HepG2 (cell line): ENCODE measurements around the gene INSIG1. TPM values are rescaled to one million over a fixed set of nuclear protein-coding genes. Genes with fewer than 3 reads are reported as not detected.

Source experiments
- ATAC-seq: fragments of 200-7000 bp; cut with Tn5 transposase; 3 replicates; pipeline ENCODE4 v1.9.1; 2020; ENCODE audit warnings: mild to moderate bottlenecking, moderate library complexity
- BruUV-seq: library from RNA; stranded (reverse); fragments of 400-500 nt; replicated peaks from 2 replicates; lab custom pipeline; 2021; lab: Mats Ljungman, UMichigan
- CTCF ChIA-PET: fragments of 300-600 bp; formaldehyde crosslinking; extraction: SDS; loops from one replicate; lab custom pipeline; 2021; ENCODE audit warnings: low total read pairs, inconsistent platforms, low intra/inter-chr PET ratio; lab: Yijun Ruan, JAX
- POLR2A ChIA-PET: fragments of 350-600 bp; sonication (Branson Sonifier 250); formaldehyde crosslinking; loops from one replicate; lab custom pipeline; 2020; ENCODE audit warnings: antibody characterized with exemption, inconsistent platforms; lab: Yijun Ruan, JAX
- DNase-seq: peaks from one replicate; pipeline ENCODE4 v3.0.0-alpha.2; 2015; ENCODE audit warnings: low spot score
- FAIRE-seq: peaks from 3 replicates; lab custom pipeline; 2011; peaks lifted over from hg19 to GRCh38; lab: Jason Lieb, UNC
- H2AFZ ChIP-seq: one replicate; pipeline ENCODE4 v1.6.1; 2011; ENCODE audit warnings: low read length, inconsistent platforms
- H3K27ac ChIP-seq: fragments of 300-600 bp; 3 replicates; pipeline ENCODE4 v1.8.0; 2011; ENCODE audit warnings: mixed run types, mild to moderate bottlenecking, mixed read lengths, low read length, inconsistent platforms; ENCODE audit not compliant: insufficient read depth; ENCODE audit errors: extremely low read length
- H3K27me3 ChIP-seq, 2 experiments: fragments of 200-600 bp in 1 of 2; 2 replicates in 1 of 2; 3 replicates in 1 of 2; pipeline versions ENCODE4 v1.6.0 to v1.8.0; 2011; ENCODE audit warnings: low read length in 2 of 2, mild to moderate bottlenecking in 2 of 2, moderate library complexity in 2 of 2, inconsistent platforms in 1 of 2; ENCODE audit not compliant: insufficient read depth in 2 of 2, control insufficient read depth in 1 of 2
- H3K36me3 ChIP-seq, 2 experiments: fragments of 200-600 bp in 1 of 2; replicated peaks in 1 of 2; 2 replicates in 1 of 2; 3 replicates in 1 of 2; pipeline versions ENCODE4 v1.5.1 to v1.8.0; 2011; ENCODE audit warnings: low read length in 2 of 2, inconsistent platforms in 1 of 2; ENCODE audit not compliant: insufficient read depth in 2 of 2, control insufficient read depth in 1 of 2
- H3K4me1 ChIP-seq: 2 replicates; pipeline ENCODE4 v1.5.1; 2012; ENCODE audit warnings: low read length, inconsistent platforms; ENCODE audit not compliant: insufficient read depth
- H3K4me2 ChIP-seq: 2 replicates; pipeline ENCODE4 v1.6.0; 2011; ENCODE audit warnings: low read depth, low read length, inconsistent platforms
- H3K4me3 ChIP-seq, 3 experiments: fragments of 200-600 bp in 1 of 3; sonication (generic), shearing (Covaris generic) in 1 of 3; replicated peaks in 1 of 3; 2 replicates each; pipeline ENCODE4 v1.5.1; 2011 to 2016; ENCODE audit warnings: low read length in 3 of 3, inconsistent platforms in 2 of 3, low read depth in 2 of 3, mild to moderate bottlenecking in 2 of 3, control low read depth in 1 of 3, mixed read lengths in 1 of 3; ENCODE audit not compliant: insufficient read depth in 1 of 3
- H3K79me2 ChIP-seq: one replicate; pipeline ENCODE4 v1.6.1; 2011; ENCODE audit warnings: low read length, inconsistent platforms; ENCODE audit not compliant: insufficient read depth
- H3K9ac ChIP-seq: 2 replicates; pipeline ENCODE4 v1.6.0; 2011; ENCODE audit warnings: mild to moderate bottlenecking, low read depth, low read length, inconsistent platforms; ENCODE audit not compliant: insufficient read depth
- H3K9me3 ChIP-seq: 2 replicates; pipeline ENCODE4 v1.5.1; 2012; ENCODE audit warnings: mild to moderate bottlenecking, low read length
- H4K20me1 ChIP-seq: 2 replicates; pipeline ENCODE4 v1.6.0; 2011; ENCODE audit warnings: inconsistent platforms, mild to moderate bottlenecking, low read length, moderate library complexity; ENCODE audit not compliant: insufficient read depth
- AHR ChIP-seq: IDR thresholded peaks from 2 replicates; pipeline ENCODE4 v1.6.1; 2018; ENCODE audit warnings: missing genetic modification reagents, missing compliant biosample characterization
- EP300 ChIP-seq, 3 experiments: sonication (generic) in 1 of 3; formaldehyde crosslinking in 1 of 3; IDR thresholded peaks; 2 replicates each; pipeline versions ENCODE4 v1.5.1 to v1.6.1; 2011 to 2020; ENCODE audit warnings: low read depth in 2 of 3, low read length in 2 of 3, borderline replicate concordance in 1 of 3, improper control_type of control experiment in 1 of 3, mild to moderate bottlenecking in 1 of 3, missing genetic modification reagents in 1 of 3, moderate library complexity in 1 of 3
- HNF1B ChIP-seq: sonication (generic); formaldehyde crosslinking; IDR thresholded peaks from 2 replicates; pipeline ENCODE4 v1.5.1; 2020; ENCODE audit warnings: mild to moderate bottlenecking, moderate library complexity, missing genetic modification reagents
- NFRKB ChIP-seq: fragments of 450-650 bp; IDR thresholded peaks from 2 replicates; pipeline ENCODE4 v1.6.1; 2017
- PHF21A ChIP-seq: sonication (generic); formaldehyde crosslinking; IDR thresholded peaks from 2 replicates; pipeline ENCODE4 v1.5.0; 2020; ENCODE audit warnings: mild to moderate bottlenecking, missing genetic modification reagents
- POLR2G ChIP-seq: fragments of 200-400 bp; formaldehyde crosslinking; IDR thresholded peaks from 2 replicates; pipeline ENCODE4 v1.6.1; 2018; ENCODE audit warnings: mild to moderate bottlenecking, low read depth, low read length, moderate library complexity
- RAD51 ChIP-seq: fragments of 450-650 bp; IDR thresholded peaks from 2 replicates; pipeline ENCODE4 v1.6.1; 2016; ENCODE audit warnings: borderline replicate concordance
- RBAK ChIP-seq: sonication (generic); formaldehyde crosslinking; IDR thresholded peaks from 2 replicates; pipeline ENCODE4 v1.5.1; 2020; ENCODE audit warnings: mild to moderate bottlenecking, missing genetic modification reagents
- RXRA ChIP-seq: sonication (generic); formaldehyde crosslinking; IDR thresholded peaks from 2 replicates; pipeline ENCODE4 v1.5.1; 2020; ENCODE audit warnings: missing genetic modification reagents
- SRSF1 ChIP-seq: fragments of 200-400 bp; formaldehyde crosslinking; optimal IDR thresholded peaks from 2 replicates; pipeline ENCODE3; 2017; ENCODE audit warnings: mild to moderate bottlenecking, low read depth, low read length, moderate library complexity
- ZFP41 ChIP-seq: sonication (generic); formaldehyde crosslinking; IDR thresholded peaks from 2 replicates; pipeline ENCODE4 v1.4.0; 2020; ENCODE audit warnings: mild to moderate bottlenecking, missing genetic modification reagents, borderline replicate concordance
- ZNF460 ChIP-seq: sonication (generic); formaldehyde crosslinking; IDR thresholded peaks from 2 replicates; pipeline ENCODE4 v1.5.1; 2020; ENCODE audit warnings: missing genetic modification reagents, mild to moderate bottlenecking, borderline replicate concordance
- ZNF558 ChIP-seq: sonication (generic); formaldehyde crosslinking; IDR thresholded peaks from 2 replicates; pipeline ENCODE4 v1.9.0; 2022; ENCODE audit warnings: mild to moderate bottlenecking, missing genetic modification reagents, borderline replicate concordance
- ZNF773 ChIP-seq: sonication (generic); formaldehyde crosslinking; IDR thresholded peaks from 2 replicates; pipeline ENCODE4 v1.4.0; 2020; ENCODE audit warnings: missing genetic modification reagents, borderline replicate concordance
- WGBS: methylation state at CpG from one replicate; pipeline ENCODE4 v1.1.6; 2017; ENCODE audit warnings: low lambda C conversion rate; 5-methylcytosine and 5-hydroxymethylcytosine counted together
- in situ Hi-C: cut with HindIII; loops from 2 replicates; pipeline ENCODE4 v1.10.0; 2017; ENCODE audit warnings: low pct_unique_long_range_greater_than_20kb; ENCODE audit not compliant: extremely low pct_ligation_motif_present
- intact Hi-C: fragments of 100-400 bp; cut with micrococcal nuclease; formaldehyde crosslinking; loops from one replicate; pipeline ENCODE4 v1.10.0; 2022; ENCODE audit not compliant: unreplicated experiment
- polyA plus RNA-seq, 8 experiments: library from polyadenylated mRNA; depleted of rRNA in 3 of 8; stranded (reverse) in 7 of 8; unstranded in 1 of 8; fragments of >200 nt; fragmentation: Illumina TruSeq in 4 of 8; extraction: Trizol in 4 of 8; gene quantifications; 2 replicates each; pipeline versions ENCODE4 v1.2.1 to v1.2.3, GENCODE V29; 2011 to 2016; ENCODE audit warnings: low read depth in 4 of 8, missing spikeins in 1 of 8, mixed read lengths in 1 of 8; ENCODE audit not compliant: insufficient read depth in 1 of 8
- total RNA-seq, 5 experiments: library from RNA; depleted of rRNA; stranded (reverse); fragments of >200 nt; fragmentation: Illumina TruSeq; extraction: Trizol; gene quantifications; 2 replicates each; pipeline ENCODE4 v1.2.3, GENCODE V29; 2016; ENCODE audit warnings: low read depth in 1 of 5
- TF ChIP-seq, protein P1 (sequence below): sonication (generic); formaldehyde crosslinking; IDR thresholded peaks from 2 replicates; pipeline ENCODE4 v1.4.0; 2020; ENCODE audit warnings: mild to moderate bottlenecking, missing genetic modification reagents
- TF ChIP-seq, protein P2 (sequence below): sonication (generic); formaldehyde crosslinking; conservative IDR thresholded peaks from 2 replicates; pipeline ENCODE4 v1.8.0; 2022; ENCODE audit warnings: mild to moderate bottlenecking, moderate library complexity, missing genetic modification reagents

The INSIG1 gene
- total and polyA plus RNA-seq, 2 of the 13 experiments (the other 11 are each of a cell fraction or from before 2014, with no cell fraction given) = 0.07 to 0.11 TPM

DNA sequence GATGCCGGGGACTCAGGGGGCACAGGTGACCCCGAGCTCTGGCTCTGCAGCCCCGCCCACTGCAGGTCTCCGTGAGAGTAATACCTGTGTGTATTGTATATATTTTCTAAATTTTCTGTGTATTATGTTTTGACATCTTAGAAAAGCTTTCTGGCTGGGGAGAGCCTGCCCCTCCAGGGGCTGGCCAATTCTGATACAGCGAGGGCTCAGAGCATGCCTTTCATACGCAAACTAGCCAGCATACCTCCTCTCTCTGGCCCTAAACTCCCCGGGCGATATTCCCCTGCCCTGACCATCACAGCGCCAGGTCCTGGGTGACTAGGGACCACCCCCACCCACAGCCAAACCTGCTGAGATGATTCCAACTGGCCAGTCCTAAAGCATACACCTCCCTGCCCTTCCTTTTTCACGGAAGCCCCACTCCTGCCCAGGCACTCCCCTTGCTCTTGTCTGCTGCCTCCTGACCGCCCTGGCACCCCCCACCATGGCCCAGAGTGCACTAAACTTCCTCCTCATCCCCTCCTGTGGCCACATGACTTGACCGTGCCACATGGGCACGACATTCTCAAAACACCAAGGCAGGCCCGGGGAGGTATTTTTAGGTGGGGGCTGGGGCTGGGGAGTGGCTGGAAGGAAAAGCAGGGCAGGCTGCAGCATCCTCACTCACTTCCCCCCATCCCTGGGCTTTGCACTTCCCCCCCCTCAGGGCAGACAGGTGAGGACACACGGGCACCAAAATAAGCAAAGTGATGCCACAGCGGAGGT, 61.5 kb downstream of the INSIG1 start:
- ATAC-seq (no peak), FAIRE-seq (no peak), DNase-seq (no peak)
- Histone ChIP-seq H2AFZ (no peak overlapping the region), H3K36me3 (no peaks in the 10 kb centered on the region), H3K4me1 (0 out of 2 replicates have a peak, but pooled peaks cover 5% of the 10 kb centered on the region), H3K9ac (no peak overlapping the region), H3K4me3 (no peak overlapping the region), H3K27ac (no peak overlapping the region), H3K79me2 (no peaks in the 10 kb centered on the region), H3K27me3 (peaks cover 5 to 69% of the 10 kb centered on the region in 2 experiments; a peak in 4 of 5 replicates), H3K4me2 (no peak overlapping the region), H4K20me1 (no peaks in the 10 kb centered on the region), H3K9me3 (no peaks in the 10 kb centered on the region)
- intact Hi-C loops (no loop called here), in situ Hi-C loops (loop anchor here (5.0 kb wide), 1 partner anchor 432 kb away; no protein-coding TSS in a partner anchor)
- WGBS = 32% methylated on average over 14 of the region's 16 CpGs
- CTCF ChIA-PET = no interaction called here
- POLR2A ChIA-PET = no interaction called here
- no TSS peak for BruUV-seq
- TF ChIP-seq RXRA (CRISPR knock-in tag) (no peak), ZNF773 (CRISPR knock-in tag) (no peak), EP300 (IDR thresholded peaks at IDR 0.05; ENCODE audit: low read depth in 2 of 2, low read length in 2 of 2) (no peak), EP300 (CRISPR knock-in tag; IDR thresholded peaks at IDR 0.05; ENCODE audit: borderline replicate concordance) (no peak), ZFP41 (no peak), ZNF460 (no peak), PHF21A (CRISPR knock-in tag) (no peak), ZNF558 (CRISPR knock-in tag) (no peak), NFRKB (no peak), RAD51 (no peak), SRSF1 (no peak), RBAK (CRISPR knock-in tag) (no peak), HNF1B (CRISPR knock-in tag) (no peak), AHR (no peak), POLR2G (no peak)
- TF ChIP-seq, protein P1, sequence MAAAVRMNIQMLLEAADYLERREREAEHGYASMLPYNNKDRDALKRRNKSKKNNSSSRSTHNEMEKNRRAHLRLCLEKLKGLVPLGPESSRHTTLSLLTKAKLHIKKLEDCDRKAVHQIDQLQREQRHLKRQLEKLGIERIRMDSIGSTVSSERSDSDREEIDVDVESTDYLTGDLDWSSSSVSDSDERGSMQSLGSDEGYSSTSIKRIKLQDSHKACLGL = no peak
- TF ChIP-seq, protein P2, sequence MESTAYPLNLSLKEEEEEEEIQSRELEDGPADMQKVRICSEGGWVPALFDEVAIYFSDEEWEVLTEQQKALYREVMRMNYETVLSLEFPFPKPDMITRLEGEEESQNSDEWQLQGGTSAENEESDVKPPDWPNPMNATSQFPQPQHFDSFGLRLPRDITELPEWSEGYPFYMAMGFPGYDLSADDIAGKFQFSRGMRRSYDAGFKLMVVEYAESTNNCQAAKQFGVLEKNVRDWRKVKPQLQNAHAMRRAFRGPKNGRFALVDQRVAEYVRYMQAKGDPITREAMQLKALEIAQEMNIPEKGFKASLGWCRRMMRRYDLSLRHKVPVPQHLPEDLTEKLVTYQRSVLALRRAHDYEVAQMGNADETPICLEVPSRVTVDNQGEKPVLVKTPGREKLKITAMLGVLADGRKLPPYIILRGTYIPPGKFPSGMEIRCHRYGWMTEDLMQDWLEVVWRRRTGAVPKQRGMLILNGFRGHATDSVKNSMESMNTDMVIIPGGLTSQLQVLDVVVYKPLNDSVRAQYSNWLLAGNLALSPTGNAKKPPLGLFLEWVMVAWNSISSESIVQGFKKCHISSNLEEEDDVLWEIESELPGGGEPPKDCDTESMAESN (CRISPR knock-in tag) = no peak
